Measurements from ENCODE around the gene POGLUT2.

DNA sequence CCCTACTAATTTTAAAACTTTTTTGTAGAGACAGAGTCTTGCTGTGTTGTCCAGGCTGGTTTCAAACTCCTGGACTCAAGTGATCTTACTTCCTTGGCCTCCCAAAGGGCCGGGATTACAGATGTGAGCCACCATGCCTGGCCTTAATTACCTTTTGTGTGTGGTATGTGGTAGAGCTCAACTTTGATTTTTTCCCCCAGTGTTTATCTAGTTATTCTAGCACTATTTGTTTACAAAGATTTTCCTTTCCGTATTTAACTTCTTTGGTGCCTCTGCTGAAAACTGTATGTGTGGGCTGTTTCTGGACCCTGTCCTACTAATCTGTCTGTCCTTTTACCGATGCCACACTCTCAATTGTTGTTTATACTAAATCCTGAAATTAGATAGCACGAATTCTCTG, 37.7 kb upstream of the POGLUT2 start:
- TF ChIP-seq POLR2AphosphoS5 (IDR thresholded peaks at IDR 0.05) (no peak), EP300 (IDR thresholded peaks at IDR 0.05; ENCODE audit: low read depth) (no peak)
- TF ChIP-seq, protein P1, sequence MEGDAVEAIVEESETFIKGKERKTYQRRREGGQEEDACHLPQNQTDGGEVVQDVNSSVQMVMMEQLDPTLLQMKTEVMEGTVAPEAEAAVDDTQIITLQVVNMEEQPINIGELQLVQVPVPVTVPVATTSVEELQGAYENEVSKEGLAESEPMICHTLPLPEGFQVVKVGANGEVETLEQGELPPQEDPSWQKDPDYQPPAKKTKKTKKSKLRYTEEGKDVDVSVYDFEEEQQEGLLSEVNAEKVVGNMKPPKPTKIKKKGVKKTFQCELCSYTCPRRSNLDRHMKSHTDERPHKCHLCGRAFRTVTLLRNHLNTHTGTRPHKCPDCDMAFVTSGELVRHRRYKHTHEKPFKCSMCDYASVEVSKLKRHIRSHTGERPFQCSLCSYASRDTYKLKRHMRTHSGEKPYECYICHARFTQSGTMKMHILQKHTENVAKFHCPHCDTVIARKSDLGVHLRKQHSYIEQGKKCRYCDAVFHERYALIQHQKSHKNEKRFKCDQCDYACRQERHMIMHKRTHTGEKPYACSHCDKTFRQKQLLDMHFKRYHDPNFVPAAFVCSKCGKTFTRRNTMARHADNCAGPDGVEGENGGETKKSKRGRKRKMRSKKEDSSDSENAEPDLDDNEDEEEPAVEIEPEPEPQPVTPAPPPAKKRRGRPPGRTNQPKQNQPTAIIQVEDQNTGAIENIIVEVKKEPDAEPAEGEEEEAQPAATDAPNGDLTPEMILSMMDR (IDR thresholded peaks at IDR 0.05), result no peak

Data from transverse colon (tissue), 4 donors.